ENCODE data around the gene GNA12.

Gene GNA12

DNA sequence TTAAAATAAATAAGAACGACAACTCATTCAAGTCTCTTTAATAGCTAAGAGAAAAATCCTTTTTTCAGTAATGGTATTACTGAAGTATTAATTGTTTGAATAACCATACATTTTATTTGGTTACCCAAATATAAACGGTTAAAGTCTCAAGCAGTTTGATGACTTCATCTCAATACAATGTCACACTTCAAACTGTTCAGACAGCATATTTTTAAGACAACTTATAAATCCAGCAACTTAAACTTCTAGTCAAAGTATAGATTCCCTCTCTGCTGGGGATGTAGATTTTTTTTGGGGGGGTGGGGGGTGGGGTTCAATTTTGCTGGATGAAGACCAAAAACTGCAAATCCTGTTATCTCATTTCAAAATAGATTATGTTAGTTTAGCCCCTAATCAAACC lies 42.0 kb downstream of the GNA12 start:
- Histone ChIP-seq H3K27me3 (ENCODE audit: low read length) (no peaks in the 10 kb centered on the region), H3K9me2 (replicated peaks; ENCODE audit: insufficient read depth, low read length) (no peaks in the 10 kb centered on the region), H2AFZ (ENCODE audit: low read depth, low read length, severe bottlenecking) (no peak overlapping the region), H3K36me3 (ENCODE audit: low read length) (no peaks in the 10 kb centered on the region), H3K79me2 (ENCODE audit: insufficient read depth, low read length) (no peaks in the 10 kb centered on the region), H3K9me3 (ENCODE audit: insufficient read depth, low read length) (no peaks in the 10 kb centered on the region), H4K20me1 (ENCODE audit: low read depth, low read length) (peaks cover 9% of the 10 kb centered on the region), H3K9ac (ENCODE audit: low read length) (no peak overlapping the region), H3K27ac (ENCODE audit: low read depth, low read length) (no peak overlapping the region), H3F3A (ENCODE audit: insufficient read depth) (no peaks in the 10 kb centered on the region), H3K4me3 (ENCODE audit: insufficient read depth, low read length, poor library complexity, severe bottlenecking) (no peak overlapping the region), H3K4me2 (ENCODE audit: low read depth, low read length, poor library complexity, severe bottlenecking) (no peak overlapping the region)
- no peak for TF ChIP-seq EZH2phosphoT487 (conservative IDR thresholded peaks at IDR 0.05; ENCODE audit: low read length)
- TF ChIP-seq, protein P1, sequence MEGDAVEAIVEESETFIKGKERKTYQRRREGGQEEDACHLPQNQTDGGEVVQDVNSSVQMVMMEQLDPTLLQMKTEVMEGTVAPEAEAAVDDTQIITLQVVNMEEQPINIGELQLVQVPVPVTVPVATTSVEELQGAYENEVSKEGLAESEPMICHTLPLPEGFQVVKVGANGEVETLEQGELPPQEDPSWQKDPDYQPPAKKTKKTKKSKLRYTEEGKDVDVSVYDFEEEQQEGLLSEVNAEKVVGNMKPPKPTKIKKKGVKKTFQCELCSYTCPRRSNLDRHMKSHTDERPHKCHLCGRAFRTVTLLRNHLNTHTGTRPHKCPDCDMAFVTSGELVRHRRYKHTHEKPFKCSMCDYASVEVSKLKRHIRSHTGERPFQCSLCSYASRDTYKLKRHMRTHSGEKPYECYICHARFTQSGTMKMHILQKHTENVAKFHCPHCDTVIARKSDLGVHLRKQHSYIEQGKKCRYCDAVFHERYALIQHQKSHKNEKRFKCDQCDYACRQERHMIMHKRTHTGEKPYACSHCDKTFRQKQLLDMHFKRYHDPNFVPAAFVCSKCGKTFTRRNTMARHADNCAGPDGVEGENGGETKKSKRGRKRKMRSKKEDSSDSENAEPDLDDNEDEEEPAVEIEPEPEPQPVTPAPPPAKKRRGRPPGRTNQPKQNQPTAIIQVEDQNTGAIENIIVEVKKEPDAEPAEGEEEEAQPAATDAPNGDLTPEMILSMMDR (IDR thresholded peaks at IDR 0.05; ENCODE audit: insufficient read depth, low read length, poor library complexity, severe bottlenecking) = no peak

DNA sequence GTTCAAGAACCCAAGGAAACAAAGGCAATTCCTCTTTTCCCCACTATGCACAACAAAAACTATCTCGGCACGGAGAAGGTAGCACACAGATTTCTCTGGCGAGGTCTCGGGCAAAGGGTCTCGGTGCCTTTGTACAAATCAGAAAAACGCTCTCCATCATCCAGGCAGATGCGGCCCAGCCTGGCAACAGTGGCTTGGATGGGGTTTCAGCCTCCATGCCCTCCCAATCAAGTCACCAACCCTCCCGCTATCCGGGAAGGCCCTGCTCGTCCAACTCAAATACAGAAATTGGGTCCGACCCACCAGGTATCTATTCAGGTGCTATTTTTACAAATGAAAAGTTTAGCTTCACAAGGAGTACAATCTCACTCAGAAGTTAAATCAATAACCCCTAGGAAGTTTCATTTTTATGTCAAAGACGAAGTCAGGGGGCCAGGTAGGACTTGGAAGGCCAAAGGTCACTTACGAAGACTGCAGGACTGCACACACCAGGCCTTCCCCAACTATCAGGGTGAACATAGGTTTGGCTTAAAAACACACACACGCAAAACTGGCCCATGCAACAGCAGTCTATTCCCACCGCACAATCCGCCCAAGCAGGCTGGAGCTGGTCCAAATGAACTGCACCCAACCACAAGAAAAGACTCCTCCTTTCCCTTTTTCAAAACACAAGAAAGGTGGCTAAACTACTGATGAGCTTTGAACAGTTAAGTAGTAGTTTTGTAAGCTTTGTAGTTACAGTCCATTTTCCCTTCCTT lies 43.0 kb downstream of the GNA12 start:
- no peak overlapping the region for H3K4me2 ChIP-seq (ENCODE audit: low read depth, low read length, poor library complexity, severe bottlenecking)

DNA sequence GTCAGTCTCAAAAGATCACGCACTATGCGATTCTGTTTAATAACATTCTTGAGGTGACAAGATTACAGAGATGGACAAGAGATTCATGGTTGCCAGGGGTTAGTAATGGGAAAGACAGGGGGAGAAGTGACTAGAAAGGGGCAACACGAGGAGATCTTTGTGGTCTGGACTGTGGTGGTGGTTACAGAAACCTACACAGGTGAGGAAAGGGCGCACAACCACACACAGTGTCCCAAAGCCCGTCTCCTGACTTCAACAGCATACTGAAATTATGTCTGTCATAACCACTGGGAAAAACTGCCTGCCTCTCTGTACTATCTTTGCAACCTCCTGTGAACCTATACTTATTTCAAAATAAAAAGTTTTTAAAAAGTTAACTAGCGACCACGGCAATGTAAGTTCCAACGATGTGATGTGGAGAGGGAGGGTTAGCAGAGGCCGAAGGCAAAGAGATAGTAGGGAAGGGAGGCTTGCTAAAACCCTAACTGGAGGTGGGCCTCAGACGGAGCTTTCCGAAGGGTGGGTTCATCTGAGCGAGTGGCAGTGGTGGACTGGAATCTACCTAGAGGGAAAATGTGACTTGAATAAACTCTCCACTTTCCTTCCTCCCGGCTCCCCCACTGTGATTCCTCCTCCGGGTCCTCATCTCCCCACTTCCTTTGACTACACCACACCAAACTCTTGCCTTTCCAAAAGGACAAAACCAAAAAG lies 43.7 kb downstream of the GNA12 start:
- Histone ChIP-seq H3K9ac (ENCODE audit: low read length) (no peak overlapping the region), H4K20me1 (ENCODE audit: low read depth, low read length) (peaks cover 9% of the 10 kb centered on the region), H3K27ac (ENCODE audit: low read depth, low read length) (no peak overlapping the region), H3K4me3 (ENCODE audit: insufficient read depth, low read length, poor library complexity, severe bottlenecking) (no peak overlapping the region), H3K9me2 (replicated peaks; ENCODE audit: insufficient read depth, low read length) (no peaks in the 10 kb centered on the region), H3K36me3 (ENCODE audit: low read length) (no peaks in the 10 kb centered on the region), H3K79me2 (ENCODE audit: insufficient read depth, low read length) (no peaks in the 10 kb centered on the region), H2AFZ (ENCODE audit: low read depth, low read length, severe bottlenecking) (no peak overlapping the region), H3K9me3 (ENCODE audit: insufficient read depth, low read length) (no peaks in the 10 kb centered on the region), H3F3A (ENCODE audit: insufficient read depth) (no peaks in the 10 kb centered on the region), H3K4me2 (ENCODE audit: low read depth, low read length, poor library complexity, severe bottlenecking) (no peak overlapping the region), H3K27me3 (ENCODE audit: low read length) (no peaks in the 10 kb centered on the region)
- TF ChIP-seq, protein P1 (IDR thresholded peaks at IDR 0.05; ENCODE audit: insufficient read depth, low read length, poor library complexity, severe bottlenecking) = no peak
- TF ChIP-seq EZH2phosphoT487 (conservative IDR thresholded peaks at IDR 0.05; ENCODE audit: low read length) = no peak

More for the DNA sequence above, 43.0 kb downstream of the GNA12 start:
- no peaks in the 10 kb centered on the region for H3K79me2 ChIP-seq (ENCODE audit: insufficient read depth, low read length)
- no peak overlapping the region for H3K4me3 ChIP-seq (ENCODE audit: insufficient read depth, low read length, poor library complexity, severe bottlenecking)
- TF ChIP-seq EZH2phosphoT487 (conservative IDR thresholded peaks at IDR 0.05; ENCODE audit: low read length) = no peak
- TF ChIP-seq, protein P1 (IDR thresholded peaks at IDR 0.05; ENCODE audit: insufficient read depth, low read length, poor library complexity, severe bottlenecking) = no peak
- H3K9me3 ChIP-seq (ENCODE audit: insufficient read depth, low read length) = no peaks in the 10 kb centered on the region
- no peaks in the 10 kb centered on the region for H3F3A ChIP-seq (ENCODE audit: insufficient read depth)
- no peak overlapping the region for H3K9ac ChIP-seq (ENCODE audit: low read length)
- no peaks in the 10 kb centered on the region for H3K36me3 ChIP-seq (ENCODE audit: low read length)
- H3K9me2 ChIP-seq (replicated peaks; ENCODE audit: insufficient read depth, low read length) = no peaks in the 10 kb centered on the region
- H2AFZ ChIP-seq (ENCODE audit: low read depth, low read length, severe bottlenecking) = no peak overlapping the region
- H3K27me3 ChIP-seq (ENCODE audit: low read length) = no peaks in the 10 kb centered on the region
- H3K27ac ChIP-seq (ENCODE audit: low read depth, low read length) = no peak overlapping the region
- H4K20me1 ChIP-seq (ENCODE audit: low read depth, low read length) = peaks cover 9% of the 10 kb centered on the region

Measured in SU-DHL-6 (cell line).